Measurements from ENCODE around the gene GMDS.

The GMDS gene

GRCh38 chr6:1862411-1862810 is 383.0 kb downstream of the GMDS start:
- Histone ChIP-seq H3K27me3 (replicated peaks; ENCODE audit: insufficient read depth, low read length) (no peaks in the 10 kb centered on the region), H3K4me3 (ENCODE audit: low read length) (no peak overlapping the region), H3K4me2 (ENCODE audit: low read depth, low read length) (no peak overlapping the region), H3K36me3 (replicated peaks; ENCODE audit: insufficient read depth, low read length) (no peaks in the 10 kb centered on the region), H3K9me3 (replicated peaks; ENCODE audit: insufficient read depth, low read length) (no peaks in the 10 kb centered on the region), H2AFZ (ENCODE audit: low read length) (no peak overlapping the region), H3K9me2 (replicated peaks; ENCODE audit: insufficient read depth, low read length) (no peaks in the 10 kb centered on the region), H3K4me1 (ENCODE audit: low read length) (no peaks in the 10 kb centered on the region), H3K27ac (ENCODE audit: low read length) (no peak overlapping the region), H4K20me1 (ENCODE audit: insufficient read depth, low read length) (no peaks in the 10 kb centered on the region), H3K79me2 (ENCODE audit: low read length) (no peaks in the 10 kb centered on the region), H3F3A (ENCODE audit: insufficient read depth, low read length) (no peaks in the 10 kb centered on the region), H3K9ac (ENCODE audit: low read length) (no peak overlapping the region)
- TF ChIP-seq CTCF (IDR thresholded peaks at IDR 0.05; ENCODE audit: low read length) (no peak), EZH2 (optimal IDR thresholded peaks at IDR 0.05; ENCODE audit: low read depth, low read length) (no peak), EZH2phosphoT487 (IDR thresholded peaks at IDR 0.05; ENCODE audit: low read length) (no peak)
- DNase-seq = no peak

GRCh38 chr6:1860756-1861348 is 384.6 kb downstream of the GMDS start:
- H3K4me2 ChIP-seq (ENCODE audit: low read depth, low read length) = no peak overlapping the region
- no peak overlapping the region for H3K27ac ChIP-seq (ENCODE audit: low read length)
- H3K9ac ChIP-seq (ENCODE audit: low read length) = no peak overlapping the region

GRCh38 chr6:1858859-1859258 is 386.5 kb downstream of the GMDS start:
- Histone ChIP-seq H3K36me3 (replicated peaks; ENCODE audit: insufficient read depth, low read length) (no peaks in the 10 kb centered on the region), H2AFZ (ENCODE audit: low read length) (no peak overlapping the region), H3K27me3 (replicated peaks; ENCODE audit: insufficient read depth, low read length) (no peaks in the 10 kb centered on the region), H3K9me2 (replicated peaks; ENCODE audit: insufficient read depth, low read length) (no peaks in the 10 kb centered on the region), H3K9ac (ENCODE audit: low read length) (no peak overlapping the region), H3K27ac (ENCODE audit: low read length) (no peak overlapping the region), H4K20me1 (ENCODE audit: insufficient read depth, low read length) (no peaks in the 10 kb centered on the region), H3K79me2 (ENCODE audit: low read length) (no peaks in the 10 kb centered on the region), H3K4me3 (ENCODE audit: low read length) (no peak overlapping the region), H3F3A (ENCODE audit: insufficient read depth, low read length) (no peaks in the 10 kb centered on the region), H3K4me2 (ENCODE audit: low read depth, low read length) (no peak overlapping the region), H3K9me3 (replicated peaks; ENCODE audit: insufficient read depth, low read length) (no peaks in the 10 kb centered on the region), H3K4me1 (ENCODE audit: low read length) (no peaks in the 10 kb centered on the region)
- no peak for DNase-seq
- TF ChIP-seq EZH2 (optimal IDR thresholded peaks at IDR 0.05; ENCODE audit: low read depth, low read length) (no peak), EZH2phosphoT487 (IDR thresholded peaks at IDR 0.05; ENCODE audit: low read length) (no peak), CTCF (IDR thresholded peaks at IDR 0.05; ENCODE audit: low read length) (no peak)

More at GRCh38 chr6:1860756-1861348, 384.6 kb downstream of the GMDS start:
- no peak overlapping the region for H2AFZ ChIP-seq (ENCODE audit: low read length)
- DNase-seq = no peak
- H3K36me3 ChIP-seq (replicated peaks; ENCODE audit: insufficient read depth, low read length) = no peaks in the 10 kb centered on the region
- no peaks in the 10 kb centered on the region for H3K9me3 ChIP-seq (replicated peaks; ENCODE audit: insufficient read depth, low read length)
- no peaks in the 10 kb centered on the region for H3K79me2 ChIP-seq (ENCODE audit: low read length)
- H4K20me1 ChIP-seq (ENCODE audit: insufficient read depth, low read length) = no peaks in the 10 kb centered on the region
- TF ChIP-seq EZH2 (optimal IDR thresholded peaks at IDR 0.05; ENCODE audit: low read depth, low read length) = no peak
- TF ChIP-seq CTCF (IDR thresholded peaks at IDR 0.05; ENCODE audit: low read length) = no peak
- TF ChIP-seq EZH2phosphoT487 (IDR thresholded peaks at IDR 0.05; ENCODE audit: low read length) = no peak
- H3K4me1 ChIP-seq (ENCODE audit: low read length) = no peaks in the 10 kb centered on the region
- H3F3A ChIP-seq (ENCODE audit: insufficient read depth, low read length) = no peaks in the 10 kb centered on the region
- no peaks in the 10 kb centered on the region for H3K27me3 ChIP-seq (replicated peaks; ENCODE audit: insufficient read depth, low read length)
- H3K4me3 ChIP-seq (ENCODE audit: low read length) = no peak overlapping the region
- H3K9me2 ChIP-seq (replicated peaks; ENCODE audit: insufficient read depth, low read length) = no peaks in the 10 kb centered on the region
